GM20431 (cell line): ENCODE data around the gene GLCCI1.
"Not testable (repeated sequence)": the region's sequence is repeated elsewhere in the genome, so short reads cannot be mapped to it uniquely, and the experiment has no call there.

Source experiments
- in situ Hi-C: fragments of 300-500 bp; cut with MseI, MboI; formaldehyde crosslinking; loops from one replicate; pipeline ENCODE4 v1.15.0; 2020; ENCODE audit warnings: low sequenced_read_pairs; ENCODE audit not compliant: unreplicated experiment

GLCCI1 gene

DNA sequence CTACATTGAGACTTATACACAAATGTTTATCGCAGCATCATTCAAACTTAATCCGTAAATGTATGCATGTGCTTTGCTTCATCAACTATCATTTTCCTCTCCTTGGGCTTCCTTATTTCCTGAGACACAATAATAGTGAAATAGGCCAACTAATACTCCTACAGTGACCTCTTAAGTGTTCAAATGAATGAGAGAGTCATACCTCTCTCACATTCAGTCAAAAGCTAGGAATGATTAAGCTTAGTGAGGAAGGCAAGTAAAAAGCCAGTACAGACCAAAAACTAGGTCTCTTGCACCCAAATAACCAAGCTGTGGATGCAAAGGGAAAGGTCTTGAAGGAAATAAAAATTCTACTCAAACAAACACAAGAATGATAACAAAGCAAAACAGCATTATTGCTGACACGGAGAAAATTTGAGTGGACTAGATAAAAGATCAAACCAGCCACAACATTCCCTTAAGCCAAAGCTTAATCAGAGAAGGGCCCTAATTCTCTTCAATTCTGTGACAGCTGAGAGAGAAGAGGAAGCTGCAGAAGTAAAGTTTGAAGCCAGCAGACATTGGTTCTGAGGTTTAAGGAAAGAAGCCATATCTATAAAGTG lies 72.3 kb downstream of the GLCCI1 start:
- in situ Hi-C loops, result no loop called here

DNA sequence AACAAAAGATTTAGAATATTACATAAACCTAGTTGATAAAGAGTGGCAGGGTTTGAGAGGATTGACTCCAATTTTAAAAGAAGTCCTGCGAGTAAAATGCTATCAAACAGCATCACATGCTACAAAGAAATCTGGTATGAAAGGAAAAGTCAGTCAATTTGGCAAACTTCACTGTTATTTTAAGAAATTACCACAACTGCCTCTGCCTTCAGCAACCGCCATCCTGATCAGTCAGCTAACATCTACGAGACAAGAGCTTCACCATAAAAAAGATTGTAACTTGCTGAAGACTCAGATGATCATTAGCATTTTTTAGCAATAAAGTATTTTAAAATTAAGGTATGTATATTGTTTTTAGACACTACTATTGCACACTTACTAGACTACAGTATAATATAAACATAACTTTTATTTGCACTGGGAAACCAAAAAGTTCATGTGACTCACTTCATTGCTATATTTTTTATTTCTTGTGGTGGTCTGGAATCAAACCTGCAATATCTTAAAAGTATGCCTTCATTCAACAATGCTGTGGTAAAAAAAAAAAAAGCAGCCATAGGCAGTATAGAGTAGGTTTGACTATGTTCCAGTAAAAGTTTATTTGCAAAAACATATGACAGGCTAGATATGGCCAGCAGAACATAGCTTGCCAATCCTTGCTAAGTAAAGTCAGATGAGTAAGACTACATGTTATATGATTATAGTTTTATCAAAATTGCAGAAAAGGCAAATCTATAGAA lies 74.4 kb downstream of the GLCCI1 start:
- in situ Hi-C loops, result no loop called here

DNA sequence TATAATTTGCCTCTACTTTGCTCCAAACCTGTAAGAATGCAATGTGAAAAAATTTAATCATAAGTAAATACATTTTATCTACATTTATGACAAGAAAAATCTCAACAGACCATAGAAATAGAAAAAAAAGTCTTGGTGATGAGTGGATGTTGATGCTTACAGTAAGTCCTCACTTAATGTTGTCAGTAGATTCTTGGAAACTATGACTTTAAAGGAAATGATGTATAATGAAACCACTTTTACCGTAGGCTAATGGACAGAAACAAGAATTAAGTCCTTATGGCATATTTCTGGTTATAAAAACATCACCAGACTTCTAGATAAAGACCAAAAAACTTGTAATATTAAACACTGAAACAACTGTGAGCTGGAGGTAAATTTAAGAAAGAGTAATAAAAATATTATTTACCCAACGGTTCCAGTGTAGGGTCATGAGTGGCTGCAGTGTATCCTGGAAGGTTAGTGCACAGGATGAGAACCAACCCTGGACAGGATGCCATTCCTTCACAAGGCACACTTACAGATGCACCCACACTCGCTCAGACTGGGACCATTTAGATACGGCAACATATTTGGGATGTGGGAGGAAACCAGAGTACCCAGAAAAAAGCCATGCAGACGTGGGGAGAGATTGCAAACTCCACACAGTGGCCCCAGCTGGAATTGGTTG lies 76.3 kb downstream of the GLCCI1 start:
- in situ Hi-C loops, result no loop called here

DNA sequence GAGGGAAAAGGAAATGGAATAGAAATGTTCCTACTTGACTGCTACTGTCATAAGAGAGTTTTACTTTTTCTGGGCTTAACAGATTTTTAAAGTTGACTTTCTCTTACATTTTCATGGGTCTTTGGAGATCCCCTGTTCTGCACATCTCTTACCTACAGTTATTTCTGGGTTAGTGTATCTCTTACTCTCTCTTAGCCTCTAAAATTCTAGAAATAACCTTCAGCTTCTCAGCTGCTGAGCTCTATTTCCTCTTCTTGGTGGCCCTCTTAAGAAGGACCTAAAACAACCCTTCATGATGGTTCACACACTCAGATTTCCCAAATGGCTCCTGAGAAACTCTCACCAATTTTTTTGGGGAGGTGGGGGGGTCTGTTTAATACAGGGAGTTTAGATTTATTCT lies 79.5 kb downstream of the GLCCI1 start:
- in situ Hi-C loops, result not testable (repeated sequence)

DNA sequence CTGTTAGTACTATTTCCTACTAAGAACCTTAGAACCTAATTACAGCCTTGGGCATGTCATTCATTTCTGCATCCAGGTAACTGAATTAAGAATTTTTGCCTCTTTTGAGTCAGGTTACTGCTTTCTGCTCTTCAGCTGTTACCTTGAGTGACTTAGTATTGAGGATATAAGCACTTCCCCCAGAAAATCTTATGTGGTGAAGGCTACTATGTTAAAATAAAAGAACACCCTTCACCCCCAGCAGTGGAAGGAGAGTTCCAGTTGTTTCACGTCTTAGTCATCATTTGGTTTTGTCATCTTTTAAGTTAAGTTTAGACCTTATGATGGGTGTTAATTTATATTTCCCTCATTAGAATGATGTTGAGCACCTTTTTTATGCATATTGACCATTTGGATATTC lies 82.8 kb downstream of the GLCCI1 start:
- in situ Hi-C loops, result no loop called here

DNA sequence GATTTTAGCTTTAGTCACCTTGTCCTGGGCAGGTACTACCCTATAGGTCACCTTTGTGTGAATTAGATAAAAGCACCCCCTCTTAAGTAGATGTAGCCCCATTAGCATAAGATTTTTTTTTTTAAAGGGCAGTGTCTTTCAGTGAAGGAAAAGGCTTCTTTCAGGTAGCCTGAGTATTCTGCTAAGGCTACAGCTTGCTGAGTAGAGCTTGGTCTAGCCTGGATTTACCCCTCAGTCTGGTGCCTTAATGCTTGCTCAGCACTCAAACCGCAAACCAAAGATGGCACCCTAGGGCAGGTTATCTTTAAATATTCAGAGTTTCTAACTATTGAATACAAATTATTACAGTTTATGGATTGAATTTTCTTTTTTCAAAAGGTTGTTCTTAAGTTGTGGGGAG lies 83.4 kb downstream of the GLCCI1 start:
- in situ Hi-C loops, result no loop called here

DNA sequence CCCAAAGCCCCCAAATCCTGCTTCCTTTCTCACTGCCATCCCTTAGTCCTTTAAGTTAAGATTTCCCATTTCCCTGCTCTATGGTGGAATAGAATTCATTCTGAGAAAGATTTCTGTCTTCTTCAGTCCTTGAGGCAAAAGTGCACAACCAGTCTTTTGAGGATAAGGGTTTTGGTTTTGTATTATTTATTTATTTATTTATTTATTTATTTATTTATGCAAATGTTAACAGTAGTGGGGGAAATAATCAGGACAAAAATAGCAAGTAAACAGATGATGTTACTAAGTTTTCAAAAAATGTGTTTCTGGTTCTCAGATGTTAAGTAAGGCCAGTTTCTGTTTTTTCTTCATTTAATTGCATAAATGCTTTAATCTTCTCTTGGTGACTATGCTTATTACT lies 84.2 kb downstream of the GLCCI1 start:
- in situ Hi-C loops, result no loop called here

DNA sequence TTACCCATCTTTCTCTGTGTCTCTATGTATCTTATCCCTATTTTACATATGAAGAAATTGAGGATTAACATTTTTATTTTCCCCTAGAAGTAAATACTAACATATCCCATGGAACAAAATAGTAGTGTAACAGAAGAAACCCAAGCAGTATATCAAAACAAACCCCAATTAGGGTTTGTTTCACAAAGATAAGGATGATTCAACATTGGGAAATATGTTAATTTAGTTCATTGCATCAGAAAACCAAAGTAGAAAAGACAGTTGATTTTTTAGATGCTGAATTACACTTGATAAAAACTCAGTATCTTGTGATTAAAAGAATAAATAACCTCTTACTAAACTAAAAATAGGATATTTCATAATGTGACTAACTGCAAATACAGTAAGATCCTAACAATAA lies 87.8 kb downstream of the GLCCI1 start:
- in situ Hi-C loops, result no loop called here

DNA sequence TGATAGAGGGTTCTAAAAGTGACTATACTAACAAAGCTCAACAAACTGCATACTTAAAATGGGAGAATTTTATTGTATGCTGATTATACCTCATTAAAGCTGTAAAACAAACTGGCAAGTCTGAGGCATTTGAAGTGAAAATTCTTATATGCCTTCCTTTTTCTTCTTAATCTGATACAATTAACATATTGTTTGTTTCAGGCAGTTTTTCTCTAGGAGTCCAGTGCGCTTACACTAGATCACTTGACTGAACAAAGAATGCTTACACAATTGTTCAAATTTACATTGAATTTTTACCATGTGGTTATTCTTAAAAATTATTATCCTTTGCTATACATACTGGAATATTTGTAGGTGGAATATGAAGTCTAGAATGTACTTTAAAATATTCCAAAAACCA lies 89.0 kb downstream of the GLCCI1 start:
- in situ Hi-C loops, result no loop called here

DNA sequence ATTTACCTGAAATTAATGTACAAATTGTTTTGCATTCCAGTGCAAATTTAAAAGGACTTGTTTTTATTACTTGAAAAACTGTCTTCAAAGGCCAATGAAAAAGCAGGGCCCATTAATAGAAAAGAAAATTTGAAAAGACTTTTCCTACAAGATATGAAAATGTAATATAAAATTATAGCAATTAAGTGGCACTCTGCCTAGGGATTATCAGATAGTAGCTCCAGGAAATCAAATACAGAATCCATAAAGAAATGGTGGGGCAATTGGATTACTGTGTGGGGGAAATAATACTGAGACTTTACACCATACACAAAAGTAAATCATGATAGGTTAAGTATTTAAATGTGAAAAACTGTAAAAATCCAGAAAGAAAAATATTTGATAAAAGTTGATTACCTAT lies 89.7 kb downstream of the GLCCI1 start:
- in situ Hi-C loops, result no loop called here

DNA sequence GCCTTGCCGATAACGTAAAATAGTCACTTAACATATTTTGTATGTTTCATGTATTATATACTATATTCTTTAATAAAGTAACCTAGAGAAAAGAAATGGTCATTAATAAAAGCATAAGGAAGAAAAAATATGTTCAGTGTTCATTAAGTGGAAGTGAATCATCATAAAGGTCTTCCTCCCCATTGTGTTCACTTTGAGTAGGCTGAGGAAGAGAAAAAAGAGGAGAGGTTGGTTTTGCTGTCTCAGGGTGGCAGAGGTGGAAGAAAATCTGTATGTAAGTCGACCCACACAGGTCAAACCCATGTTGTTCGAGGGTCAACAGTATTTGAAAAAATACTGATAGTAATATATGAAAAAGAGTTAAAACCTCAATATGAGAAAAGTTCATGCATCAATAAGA lies 90.3 kb downstream of the GLCCI1 start:
- in situ Hi-C loops, result no loop called here

DNA sequence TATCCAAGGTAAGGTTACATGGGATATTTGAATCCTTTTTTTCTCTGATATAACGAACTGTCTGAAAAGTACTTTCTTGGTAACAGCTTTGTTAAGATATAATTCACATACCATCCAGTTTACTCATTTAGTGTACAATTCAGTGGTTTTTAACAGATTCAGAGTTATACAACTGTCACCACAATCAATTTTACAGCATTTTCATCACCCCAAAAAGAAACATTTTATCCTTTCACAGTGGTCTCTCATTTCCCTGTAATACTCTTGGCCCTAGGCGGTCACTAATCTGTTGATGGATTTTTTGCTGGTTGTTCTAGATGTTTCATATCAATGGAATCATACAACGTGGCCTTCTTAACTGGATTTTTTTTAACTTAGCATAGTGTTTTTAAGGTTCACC lies 91.6 kb downstream of the GLCCI1 start:
- in situ Hi-C loops, result no loop called here

DNA sequence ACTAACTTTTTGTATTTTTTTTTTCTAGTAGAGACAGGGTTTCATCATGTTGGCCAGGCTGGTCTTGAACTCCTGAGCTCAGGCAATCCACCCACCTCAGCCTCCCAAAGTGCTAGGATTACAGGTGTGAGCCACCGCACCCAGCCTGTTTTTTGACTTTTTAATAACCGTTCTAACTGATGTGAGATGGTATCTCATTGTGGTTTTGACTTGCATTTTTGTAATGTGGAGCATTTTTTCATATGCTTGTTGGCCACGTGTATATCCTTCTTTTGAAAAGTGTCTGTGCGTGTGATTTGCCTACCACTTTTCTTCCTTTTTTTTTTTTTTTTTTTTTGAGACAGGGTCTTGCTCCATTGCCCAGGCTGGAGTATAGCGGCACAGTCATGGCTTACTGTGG lies 94.7 kb downstream of the GLCCI1 start:
- in situ Hi-C loops, result not testable (repeated sequence)

DNA sequence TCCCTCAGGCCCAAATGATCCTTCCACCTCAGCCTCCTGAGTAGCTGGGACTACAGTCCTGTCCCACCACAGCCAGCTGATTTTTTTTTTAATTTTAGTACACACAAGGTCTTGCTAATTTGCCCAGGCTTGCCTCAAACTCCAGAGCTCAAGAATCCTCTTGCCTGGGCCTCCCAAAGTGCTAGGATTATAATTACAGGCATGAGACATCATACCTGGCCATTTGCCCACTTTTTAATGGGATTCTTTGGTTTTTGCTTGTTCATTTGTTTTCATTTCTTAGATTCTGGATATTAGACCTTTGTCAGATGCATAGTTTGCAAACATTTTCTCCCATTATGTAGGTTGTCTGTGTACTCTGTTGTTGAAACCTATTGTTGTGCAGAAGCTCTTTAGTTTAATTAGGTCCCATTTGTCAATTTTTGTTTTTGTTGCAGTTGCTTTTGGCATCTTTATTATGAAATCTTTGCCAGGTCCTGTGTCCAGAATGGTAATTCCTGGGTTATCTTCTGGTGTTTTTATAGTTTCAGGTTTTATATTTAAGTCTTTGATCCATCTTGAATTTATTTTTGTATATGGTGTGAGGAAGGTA lies 95.2 kb downstream of the GLCCI1 start:
- in situ Hi-C loops, result no loop called here

DNA sequence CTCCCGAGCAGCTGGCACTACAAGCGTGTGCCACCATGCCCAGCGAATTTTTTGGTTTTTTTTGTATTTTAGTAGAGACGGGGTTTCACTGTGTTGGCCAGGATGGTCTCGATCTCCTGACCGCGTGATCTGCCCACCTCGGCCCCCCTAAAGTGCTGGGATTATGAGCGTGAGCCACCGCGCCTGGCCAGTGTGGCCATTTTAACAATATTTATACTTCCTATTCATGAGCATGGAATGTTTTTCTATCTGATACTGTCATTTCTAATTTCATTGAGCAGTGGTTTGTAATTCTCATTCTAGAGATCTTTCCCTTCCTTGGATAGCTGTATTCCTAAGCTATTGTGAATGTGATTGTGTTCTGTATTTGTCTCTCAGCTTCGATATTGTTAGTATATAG lies 96.2 kb downstream of the GLCCI1 start:
- in situ Hi-C loops, result no loop called here

DNA sequence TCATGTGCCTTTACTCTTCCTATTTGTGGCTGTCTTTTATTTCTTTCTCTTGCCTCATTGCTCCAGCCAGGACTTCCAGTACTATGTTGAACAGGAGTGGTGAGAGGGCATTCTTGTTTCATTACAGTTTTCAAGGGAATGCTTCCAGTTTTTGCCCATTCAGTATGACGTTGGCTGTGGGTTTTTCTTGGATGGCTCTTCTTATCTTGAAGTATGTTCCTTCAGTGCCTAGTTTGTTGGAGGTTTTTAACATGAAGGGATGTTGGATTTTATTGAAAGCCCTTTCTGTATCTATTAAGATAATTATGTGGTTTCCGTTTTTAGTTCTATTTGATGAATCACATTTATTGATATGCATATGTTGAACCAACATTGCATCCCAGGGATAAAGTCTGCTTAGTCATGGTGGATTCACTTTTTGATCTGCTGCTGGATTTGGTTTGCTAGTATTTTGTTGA lies 96.8 kb downstream of the GLCCI1 start:
- in situ Hi-C loops, result no loop called here

DNA sequence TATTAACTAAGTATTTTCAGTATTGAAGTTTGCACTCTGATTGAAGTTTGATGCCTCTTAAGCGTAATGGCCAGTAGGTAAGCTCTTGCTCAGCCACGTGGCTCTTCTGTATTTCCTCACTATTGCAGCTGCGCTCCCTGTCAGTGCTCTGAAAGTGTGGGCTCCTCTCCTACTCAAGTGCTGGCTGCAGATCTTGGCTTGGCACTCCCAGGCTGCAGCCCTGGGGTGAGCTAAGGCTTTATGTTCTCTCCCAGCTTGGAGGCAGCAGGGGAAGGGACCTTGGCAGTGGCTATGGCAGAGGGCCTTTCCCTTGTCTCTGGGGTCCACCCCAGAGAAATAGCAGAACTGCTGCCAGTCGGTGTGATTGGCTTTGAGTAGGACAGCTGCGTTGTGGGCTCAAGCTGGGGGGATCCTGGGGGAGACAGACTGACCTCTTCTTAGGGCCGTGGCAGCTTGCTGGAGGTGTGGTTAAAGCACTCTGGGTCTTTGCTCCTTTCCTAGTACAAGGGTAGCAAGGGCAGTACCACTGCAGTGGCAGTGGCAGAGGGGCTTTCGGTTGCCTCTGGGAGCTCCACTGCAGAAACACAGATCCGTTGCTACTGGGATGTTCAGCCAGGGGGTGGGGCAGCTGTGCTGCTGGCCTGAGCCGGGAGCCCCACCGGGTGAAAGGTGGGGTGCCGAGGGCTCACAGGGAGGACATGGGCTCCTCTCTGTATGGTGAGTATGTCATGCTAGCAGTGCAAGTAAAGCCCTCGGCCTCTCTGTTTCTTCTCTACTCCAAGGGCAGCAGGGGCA lies 100.5 kb downstream of the GLCCI1 start:
- in situ Hi-C loops, result no loop called here

DNA sequence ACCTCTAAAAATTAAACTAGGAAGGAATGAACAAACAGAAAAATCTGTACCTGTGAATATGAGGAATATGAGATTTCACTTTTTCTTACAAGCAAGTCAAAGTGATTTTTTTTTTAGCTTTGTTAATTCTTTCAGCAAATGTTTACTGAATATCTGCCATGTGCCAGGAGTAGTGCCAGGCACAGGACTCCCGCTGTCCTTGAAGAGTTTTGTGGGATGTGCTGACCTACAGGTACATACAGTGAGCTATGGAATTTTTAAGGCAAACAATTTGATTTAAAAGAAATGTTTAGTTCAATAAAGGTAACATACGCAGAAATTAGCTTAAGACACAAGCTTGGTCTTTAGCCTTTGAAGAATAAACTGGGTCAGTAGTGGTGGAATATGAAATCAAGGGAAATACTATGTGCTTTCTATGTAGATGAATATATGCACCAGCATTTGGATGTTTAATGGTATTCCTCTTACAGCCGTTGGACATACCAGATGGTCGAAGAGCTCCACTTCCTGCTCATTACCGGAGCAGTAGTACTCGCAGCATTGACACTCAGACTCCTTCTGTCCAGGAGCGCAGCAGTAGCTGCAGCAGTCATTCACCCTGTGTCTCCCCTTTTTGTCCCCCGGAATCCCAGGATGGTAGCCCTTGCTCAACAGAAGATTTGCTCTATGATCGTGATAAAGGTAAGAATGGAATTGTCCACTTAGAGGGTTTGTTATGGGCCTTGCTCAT lies 102.0 kb downstream of the GLCCI1 start:
- in situ Hi-C loops, result no loop called here

DNA sequence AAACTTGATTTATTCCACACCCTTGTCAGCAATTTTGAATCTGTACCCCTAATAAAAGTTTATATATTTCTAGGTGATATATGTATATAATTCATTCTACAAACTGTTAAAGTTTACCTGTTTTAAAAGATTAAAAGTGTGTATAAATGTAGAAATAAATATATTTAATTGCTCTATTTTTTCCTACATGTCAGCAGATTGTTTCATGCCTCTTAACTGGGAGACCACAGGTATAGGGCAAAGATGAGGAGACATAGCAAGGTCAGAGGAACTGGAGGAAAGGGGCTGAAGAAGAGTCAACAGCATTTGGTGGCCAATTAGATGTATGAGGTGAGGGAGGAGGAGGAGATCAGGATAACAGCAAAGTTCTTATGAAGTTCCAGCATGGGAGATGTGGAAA lies 109.8 kb downstream of the GLCCI1 start:
- in situ Hi-C loops, result no loop called here

DNA sequence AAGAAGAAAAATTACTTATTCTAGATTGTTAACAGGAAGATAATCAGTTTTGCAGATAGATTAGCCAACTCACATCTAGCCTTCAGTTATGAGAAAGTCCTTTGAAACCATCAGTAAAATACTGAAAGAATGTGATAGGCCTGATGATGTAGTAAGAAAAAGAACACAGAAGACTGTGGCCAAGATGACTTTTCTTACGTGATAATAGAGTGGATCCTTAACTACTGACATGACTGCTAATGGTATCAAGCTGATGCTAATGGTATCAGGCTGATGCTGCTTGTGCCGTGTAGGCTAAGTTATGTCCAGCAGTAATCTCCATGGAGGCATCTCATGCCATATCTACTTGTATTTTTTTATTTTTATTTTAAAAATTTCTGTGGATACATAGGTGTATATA lies 114.2 kb downstream of the GLCCI1 start:
- in situ Hi-C loops, result no loop called here
